Neural progenitor cell (in vitro differentiated cells): ENCODE results near the gene PTPRU.

Experiments
- EZH2 ChIP-seq: fragments of 200-600 bp; sonication (generic); IDR thresholded peaks from 2 replicates; pipeline ENCODE4 v1.6.1; 2017; ENCODE audit warnings: antibody characterized with exemption, mild to moderate bottlenecking, moderate library complexity
- EZH2phosphoT487 ChIP-seq: fragments of 200-600 bp; sonication (generic); IDR thresholded peaks from 2 replicates; pipeline ENCODE4 v1.6.1; 2017; ENCODE audit warnings: antibody characterized with exemption
- TF ChIP-seq, protein P1 (sequence below): fragments of 200-600 bp; sonication (generic); IDR thresholded peaks from 2 replicates; pipeline ENCODE4 v1.5.1; 2017; ENCODE audit warnings: antibody characterized with exemption, mild to moderate bottlenecking

- TF ChIP-seq, protein P1, sequence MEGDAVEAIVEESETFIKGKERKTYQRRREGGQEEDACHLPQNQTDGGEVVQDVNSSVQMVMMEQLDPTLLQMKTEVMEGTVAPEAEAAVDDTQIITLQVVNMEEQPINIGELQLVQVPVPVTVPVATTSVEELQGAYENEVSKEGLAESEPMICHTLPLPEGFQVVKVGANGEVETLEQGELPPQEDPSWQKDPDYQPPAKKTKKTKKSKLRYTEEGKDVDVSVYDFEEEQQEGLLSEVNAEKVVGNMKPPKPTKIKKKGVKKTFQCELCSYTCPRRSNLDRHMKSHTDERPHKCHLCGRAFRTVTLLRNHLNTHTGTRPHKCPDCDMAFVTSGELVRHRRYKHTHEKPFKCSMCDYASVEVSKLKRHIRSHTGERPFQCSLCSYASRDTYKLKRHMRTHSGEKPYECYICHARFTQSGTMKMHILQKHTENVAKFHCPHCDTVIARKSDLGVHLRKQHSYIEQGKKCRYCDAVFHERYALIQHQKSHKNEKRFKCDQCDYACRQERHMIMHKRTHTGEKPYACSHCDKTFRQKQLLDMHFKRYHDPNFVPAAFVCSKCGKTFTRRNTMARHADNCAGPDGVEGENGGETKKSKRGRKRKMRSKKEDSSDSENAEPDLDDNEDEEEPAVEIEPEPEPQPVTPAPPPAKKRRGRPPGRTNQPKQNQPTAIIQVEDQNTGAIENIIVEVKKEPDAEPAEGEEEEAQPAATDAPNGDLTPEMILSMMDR = no peak
- TF ChIP-seq EZH2 (no peak), EZH2phosphoT487 (no peak)
Observed at GRCh38 chr1:29333008-29333407, 96.7 kb downstream of the PTPRU start.
